ENCODE data around the gene BCL2L11. TPM values are rescaled to one million over a fixed set of nuclear protein-coding genes. Genes with fewer than 3 reads are reported as not detected.

The BCL2L11 gene
- total RNA-seq, 1 donor from 2014 or later = 221 TPM

DNA sequence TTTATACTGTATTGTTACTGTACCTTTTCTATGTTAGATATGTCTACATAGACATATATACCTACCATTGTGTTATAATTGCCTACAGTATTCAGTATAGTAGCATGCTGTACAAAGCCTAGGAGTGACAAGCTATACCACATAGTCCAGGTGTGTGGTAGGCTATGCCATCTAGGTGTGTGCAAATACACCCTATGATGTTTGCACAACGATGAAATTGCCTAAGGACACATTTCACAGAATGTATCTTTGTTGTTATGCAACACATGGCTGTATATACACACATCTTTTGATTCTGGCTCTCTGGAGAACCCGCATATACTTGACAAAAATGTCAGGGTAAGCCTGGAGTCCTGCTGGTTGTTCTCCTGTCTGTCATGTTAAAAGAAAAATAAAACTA is 85.1 kb downstream of the BCL2L11 start:
- intact Hi-C loops (cut with micrococcal nuclease) = no loop called here
- TF ChIP-seq, protein P1, sequence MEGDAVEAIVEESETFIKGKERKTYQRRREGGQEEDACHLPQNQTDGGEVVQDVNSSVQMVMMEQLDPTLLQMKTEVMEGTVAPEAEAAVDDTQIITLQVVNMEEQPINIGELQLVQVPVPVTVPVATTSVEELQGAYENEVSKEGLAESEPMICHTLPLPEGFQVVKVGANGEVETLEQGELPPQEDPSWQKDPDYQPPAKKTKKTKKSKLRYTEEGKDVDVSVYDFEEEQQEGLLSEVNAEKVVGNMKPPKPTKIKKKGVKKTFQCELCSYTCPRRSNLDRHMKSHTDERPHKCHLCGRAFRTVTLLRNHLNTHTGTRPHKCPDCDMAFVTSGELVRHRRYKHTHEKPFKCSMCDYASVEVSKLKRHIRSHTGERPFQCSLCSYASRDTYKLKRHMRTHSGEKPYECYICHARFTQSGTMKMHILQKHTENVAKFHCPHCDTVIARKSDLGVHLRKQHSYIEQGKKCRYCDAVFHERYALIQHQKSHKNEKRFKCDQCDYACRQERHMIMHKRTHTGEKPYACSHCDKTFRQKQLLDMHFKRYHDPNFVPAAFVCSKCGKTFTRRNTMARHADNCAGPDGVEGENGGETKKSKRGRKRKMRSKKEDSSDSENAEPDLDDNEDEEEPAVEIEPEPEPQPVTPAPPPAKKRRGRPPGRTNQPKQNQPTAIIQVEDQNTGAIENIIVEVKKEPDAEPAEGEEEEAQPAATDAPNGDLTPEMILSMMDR (IDR thresholded peaks at IDR 0.05) = no peak
- no peaks in the 10 kb centered on the region for H3K36me3 Mint-ChIP-seq (ENCODE audit: low read depth)
- CTCF ChIA-PET = no interaction called here
- DNase-seq (no peak), ATAC-seq (ENCODE audit: low read depth) (no peak)
- H3K27ac Mint-ChIP-seq = no peak overlapping the region
- no peaks in the 10 kb centered on the region for H3K27me3 Mint-ChIP-seq
- no peak overlapping the region for H3K4me3 Mint-ChIP-seq
- H3K4me1 Mint-ChIP-seq = peaks cover 49% of the 10 kb centered on the region
- POLR2A ChIA-PET = interaction anchor here (0.7 to 1.2 kb wide), 4 partner anchors 13 to 85 kb away, joined by 3 to 4 read pairs (median 4); partner anchors contain the start of gene BCL2L11
- H3K9me3 Mint-ChIP-seq = no peaks in the 10 kb centered on the region

DNA sequence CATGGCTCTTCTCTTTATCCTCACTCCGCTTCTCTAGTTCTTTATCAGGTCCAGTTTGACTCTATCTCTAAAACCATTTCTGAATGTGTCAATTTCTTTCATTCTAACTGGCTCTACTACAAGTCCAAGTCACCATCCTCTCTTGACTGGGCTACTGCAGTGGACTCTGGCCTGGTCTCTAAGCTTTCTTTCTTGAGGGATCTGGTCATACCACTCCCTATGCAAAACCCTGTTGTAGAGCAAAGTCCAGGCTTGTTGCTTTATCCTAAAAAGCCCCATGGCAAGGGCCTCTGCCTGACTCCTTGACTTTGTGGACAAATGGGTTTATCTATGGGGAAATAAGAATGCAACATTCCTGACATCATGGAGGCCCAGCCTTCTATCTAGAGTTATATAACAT is 87.1 kb downstream of the BCL2L11 start:
- Mint-ChIP-seq H3K4me1 (peaks cover 39% of the 10 kb centered on the region), H3K36me3 (ENCODE audit: low read depth) (no peaks in the 10 kb centered on the region), H3K4me3 (no peak overlapping the region), H3K27ac (peak overlapping the region; percentile 80), H3K27me3 (no peaks in the 10 kb centered on the region), H3K9me3 (no peaks in the 10 kb centered on the region)
- ATAC-seq (ENCODE audit: low read depth) (no peak), DNase-seq (no peak)
- TF ChIP-seq, protein P1 (IDR thresholded peaks at IDR 0.05) = no peak
- ChIA-PET POLR2A (interaction anchor here (1.1 to 2.2 kb wide), 4 partner anchors 12 to 90 kb away, joined by 5 to 53 read pairs (median 18); partner anchors contain the start of gene BCL2L11), CTCF (interaction anchor here (1.5 kb wide), 1 partner anchor 11 kb away, joined by 16 read pairs; no protein-coding TSS in a partner anchor)
- intact Hi-C loops (cut with micrococcal nuclease) = loop anchor here (2.0 kb wide), 2 partner anchors 15 to 87 kb away; partner anchors contain the start of gene BCL2L11

GRCh38 chr2:111208639-111209038 is 87.9 kb downstream of the BCL2L11 start:
- H3K4me3 Mint-ChIP-seq = peak overlapping the region; percentile 35
- ChIA-PET CTCF (interaction anchor here (0.9 to 1.5 kb wide), 3 partner anchors 11 to 52 kb away, joined by 3 to 16 read pairs (median 8); no protein-coding TSS in a partner anchor), POLR2A (interaction anchor here (0.7 to 2.2 kb wide), 15 partner anchors 9 to 91 kb away, joined by 3 to 53 read pairs (median 5); partner anchors contain the start of gene BCL2L11)
- H3K27me3 Mint-ChIP-seq = no peaks in the 10 kb centered on the region
- TF ChIP-seq, protein P1 (IDR thresholded peaks at IDR 0.05) = no peak
- peaks cover 37% of the 10 kb centered on the region for H3K4me1 Mint-ChIP-seq
- H3K9me3 Mint-ChIP-seq = no peaks in the 10 kb centered on the region
- intact Hi-C loops (cut with micrococcal nuclease) = loop anchor here (1.0 to 2.0 kb wide), 4 partner anchors 11 to 88 kb away; partner anchors contain the start of gene BCL2L11
- H3K36me3 Mint-ChIP-seq (ENCODE audit: low read depth) = no peaks in the 10 kb centered on the region
- DNase-seq (no peak), ATAC-seq (ENCODE audit: low read depth) (peak; percentile 9)
- H3K27ac Mint-ChIP-seq = peak overlapping the region; percentile 80

- Mint-ChIP-seq H3K36me3 (ENCODE audit: low read depth) (peaks cover 3% of the 10 kb centered on the region), H3K27ac (peak overlapping the region; percentile 80), H3K9me3 (peaks cover 3% of the 10 kb centered on the region), H3K27me3 (no peaks in the 10 kb centered on the region), H3K4me1 (peaks cover 37% of the 10 kb centered on the region), H3K4me3 (peak overlapping the region; percentile 35)
- CTCF ChIA-PET = interaction anchor here (0.9 to 1.5 kb wide), 3 partner anchors 10 to 52 kb away, joined by 3 to 16 read pairs (median 8); no protein-coding TSS in a partner anchor
- DNase-seq = no peak
- POLR2A ChIA-PET = interaction anchor here (0.7 to 2.2 kb wide), 15 partner anchors 9 to 91 kb away, joined by 3 to 53 read pairs (median 5); partner anchors contain the start of gene BCL2L11
- peak; percentile 91 for ATAC-seq (ENCODE audit: low read depth)
- TF ChIP-seq, protein P1 (IDR thresholded peaks at IDR 0.05) = no peak
- intact Hi-C loops (cut with micrococcal nuclease) = loop anchor here (1.0 to 2.0 kb wide), 4 partner anchors 10 to 88 kb away; partner anchors contain the start of gene BCL2L11
Observed at GRCh38 chr2:111209045-111209514, 88.4 kb downstream of the BCL2L11 start.

- ChIA-PET CTCF (no interaction called here), POLR2A (no interaction called here)
- TF ChIP-seq, protein P1 (IDR thresholded peaks at IDR 0.05) = no peak
- intact Hi-C loops (cut with micrococcal nuclease) = no loop called here
- Mint-ChIP-seq H3K27ac (no peak overlapping the region), H3K9me3 (peaks cover 12% of the 10 kb centered on the region), H3K4me3 (no peak overlapping the region), H3K27me3 (no peaks in the 10 kb centered on the region), H3K36me3 (ENCODE audit: low read depth) (peaks cover 7% of the 10 kb centered on the region), H3K4me1 (peaks cover 40% of the 10 kb centered on the region)
- DNase-seq (no peak), ATAC-seq (ENCODE audit: low read depth) (no peak)
Observed at GRCh38 chr2:111210036-111210435, 89.3 kb downstream of the BCL2L11 start.

Measured in activated B cell treated with CpG ODN at 0.5 μM for 24 hours (primary cell).